ENCODE results near the gene SLC35B4. TPM values are rescaled to one million over a fixed set of nuclear protein-coding genes. Genes with fewer than 3 reads are reported as not detected.

Gene SLC35B4
- total RNA-seq, 3 donors from 2014 or later (not counting 1 experiment from before 2014, with no cell fraction given) = 5.2 to 11.5 (median 11.2) TPM

DNA sequence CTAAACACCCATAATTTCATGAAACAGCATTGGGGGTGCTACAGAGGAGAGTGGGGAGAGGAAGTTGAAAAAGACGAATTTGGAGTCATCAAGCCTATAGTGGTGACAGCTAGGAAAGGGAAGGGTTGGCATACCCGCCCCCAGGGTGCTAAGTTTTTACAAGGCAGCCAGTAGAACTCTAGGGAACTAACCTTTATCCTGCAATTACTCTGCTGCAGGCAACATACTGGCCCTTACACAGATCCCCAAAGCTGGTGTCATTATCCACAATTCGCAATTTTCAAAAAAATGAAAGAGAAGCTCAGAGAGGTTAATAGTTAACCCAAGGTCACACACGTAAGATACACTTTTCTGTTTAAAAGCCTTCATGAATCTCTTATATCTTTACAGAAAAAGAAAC is 14.2 kb upstream of the SLC35B4 start:
- no peak overlapping the region for H3K27ac ChIP-seq (ENCODE audit: low read length)
- 67% methylated on average over 4 of the region's 4 CpGs for WGBS (ENCODE audit: insufficient coverage)
- H3K27me3 ChIP-seq (ENCODE audit: control insufficient read depth, insufficient read depth, low read length) = no peaks in the 10 kb centered on the region
- no peak overlapping the region for H3K27ac Mint-ChIP-seq
- intact Hi-C loops (cut with micrococcal nuclease) = no loop called here
- DNase-seq = no peak
- no peak overlapping the region for H3K4me3 Mint-ChIP-seq
- no peak for ATAC-seq
- TF ChIP-seq, protein P1, sequence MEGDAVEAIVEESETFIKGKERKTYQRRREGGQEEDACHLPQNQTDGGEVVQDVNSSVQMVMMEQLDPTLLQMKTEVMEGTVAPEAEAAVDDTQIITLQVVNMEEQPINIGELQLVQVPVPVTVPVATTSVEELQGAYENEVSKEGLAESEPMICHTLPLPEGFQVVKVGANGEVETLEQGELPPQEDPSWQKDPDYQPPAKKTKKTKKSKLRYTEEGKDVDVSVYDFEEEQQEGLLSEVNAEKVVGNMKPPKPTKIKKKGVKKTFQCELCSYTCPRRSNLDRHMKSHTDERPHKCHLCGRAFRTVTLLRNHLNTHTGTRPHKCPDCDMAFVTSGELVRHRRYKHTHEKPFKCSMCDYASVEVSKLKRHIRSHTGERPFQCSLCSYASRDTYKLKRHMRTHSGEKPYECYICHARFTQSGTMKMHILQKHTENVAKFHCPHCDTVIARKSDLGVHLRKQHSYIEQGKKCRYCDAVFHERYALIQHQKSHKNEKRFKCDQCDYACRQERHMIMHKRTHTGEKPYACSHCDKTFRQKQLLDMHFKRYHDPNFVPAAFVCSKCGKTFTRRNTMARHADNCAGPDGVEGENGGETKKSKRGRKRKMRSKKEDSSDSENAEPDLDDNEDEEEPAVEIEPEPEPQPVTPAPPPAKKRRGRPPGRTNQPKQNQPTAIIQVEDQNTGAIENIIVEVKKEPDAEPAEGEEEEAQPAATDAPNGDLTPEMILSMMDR (IDR thresholded peaks at IDR 0.05) = no peak
- H3K27me3 Mint-ChIP-seq (ENCODE audit: low read depth in 2 of 2) = peaks cover 9 to 73% of the 10 kb centered on the region in 2 donors
- no peak overlapping the region for H3K4me3 ChIP-seq (ENCODE audit: low read length)
- no peaks in the 10 kb centered on the region for H3K4me1 ChIP-seq (ENCODE audit: control insufficient read depth, insufficient read depth, low read length)
- no peaks in the 10 kb centered on the region for H3K9me3 ChIP-seq (ENCODE audit: control insufficient read depth, insufficient read depth, low read length)
- no peaks in the 10 kb centered on the region for H3K9me3 Mint-ChIP-seq
- peaks cover 0 to 5% of the 10 kb centered on the region in 2 donors for H3K4me1 Mint-ChIP-seq
- no peaks in the 10 kb centered on the region for H3K36me3 ChIP-seq (ENCODE audit: control insufficient read depth, insufficient read depth, low read length)
- H3K36me3 Mint-ChIP-seq = no peaks in the 10 kb centered on the region

DNA sequence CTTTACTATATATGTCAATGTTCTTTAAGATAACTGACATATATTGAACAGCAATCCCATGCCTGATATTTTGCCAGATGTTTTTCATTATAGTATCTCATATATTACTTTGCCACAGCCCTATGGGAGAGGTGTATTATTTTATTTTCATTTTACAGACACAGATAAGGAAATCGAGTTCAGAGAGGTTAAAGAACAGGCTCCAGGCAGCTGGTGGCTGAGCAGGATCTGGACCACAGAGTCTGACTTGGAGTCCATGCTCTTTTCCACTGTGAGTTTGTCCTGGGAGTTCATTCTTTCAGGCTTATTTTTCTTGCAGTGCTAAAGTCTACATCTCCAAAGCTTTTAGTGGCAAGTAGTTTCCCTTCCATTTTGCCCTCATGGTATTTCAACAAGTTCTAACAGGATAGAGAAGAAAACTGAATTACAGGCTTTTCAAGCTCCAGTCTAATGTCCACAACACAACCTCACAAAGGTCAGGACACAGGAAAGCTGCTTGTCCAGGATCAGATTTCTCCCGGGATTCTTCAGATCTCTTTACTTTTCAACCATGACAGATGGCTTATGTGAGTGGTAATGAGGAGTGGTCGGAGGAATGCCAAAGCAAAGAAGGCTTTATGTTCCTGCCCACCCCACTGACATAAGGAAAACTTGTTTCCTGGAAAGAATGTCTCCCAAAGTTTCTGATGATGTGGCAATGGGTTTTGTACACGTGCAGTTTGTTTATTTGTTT is 13.1 kb upstream of the SLC35B4 start:
- Histone ChIP-seq H3K4me1 (ENCODE audit: control insufficient read depth, insufficient read depth, low read length) (no peaks in the 10 kb centered on the region), H3K36me3 (ENCODE audit: control insufficient read depth, insufficient read depth, low read length) (no peaks in the 10 kb centered on the region), H3K27ac (ENCODE audit: low read length) (no peak overlapping the region), H3K9me3 (ENCODE audit: control insufficient read depth, insufficient read depth, low read length) (no peaks in the 10 kb centered on the region), H3K4me3 (ENCODE audit: low read length) (no peak overlapping the region), H3K27me3 (ENCODE audit: control insufficient read depth, insufficient read depth, low read length) (no peaks in the 10 kb centered on the region)
- H3K4me1 Mint-ChIP-seq = peaks cover 0 to 5% of the 10 kb centered on the region in 2 donors
- DNase-seq (no peak), ATAC-seq (no peak)
- peaks cover 9 to 71% of the 10 kb centered on the region in 2 donors for H3K27me3 Mint-ChIP-seq (ENCODE audit: low read depth in 2 of 2)
- intact Hi-C loops (cut with micrococcal nuclease) = no loop called here
- no peak overlapping the region for H3K27ac Mint-ChIP-seq
- no peak overlapping the region for H3K4me3 Mint-ChIP-seq
- TF ChIP-seq, protein P1 (IDR thresholded peaks at IDR 0.05) = no peak
- H3K36me3 Mint-ChIP-seq = no peaks in the 10 kb centered on the region
- 46% methylated on average over 2 of the region's 4 CpGs for WGBS (ENCODE audit: insufficient coverage)
- no peaks in the 10 kb centered on the region for H3K9me3 Mint-ChIP-seq

DNA sequence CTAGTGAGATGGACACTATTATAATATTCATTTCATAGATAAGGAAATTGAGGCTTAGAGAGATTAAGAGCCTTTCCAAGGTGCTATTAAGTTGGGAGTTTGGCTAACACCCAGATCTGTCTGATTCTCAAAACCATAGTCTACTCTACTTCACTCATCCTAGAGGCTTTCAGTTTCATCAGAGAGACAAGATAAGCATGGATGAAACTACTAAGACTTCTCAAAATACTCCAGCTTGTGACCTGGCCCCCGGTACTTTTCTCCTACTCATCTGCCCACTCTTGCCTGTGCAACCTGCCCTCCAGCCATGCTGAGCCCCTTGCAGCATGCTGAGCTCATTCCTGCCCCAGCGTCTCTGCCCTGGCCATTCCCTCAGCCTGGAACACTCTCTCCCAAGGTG is 12.2 kb upstream of the SLC35B4 start:
- no peak overlapping the region for H3K4me3 Mint-ChIP-seq
- no peak for DNase-seq
- H3K36me3 Mint-ChIP-seq = no peaks in the 10 kb centered on the region
- no peaks in the 10 kb centered on the region for H3K27me3 ChIP-seq (ENCODE audit: control insufficient read depth, insufficient read depth, low read length)
- H3K4me3 ChIP-seq (ENCODE audit: low read length) = no peak overlapping the region
- no peak overlapping the region for H3K27ac ChIP-seq (ENCODE audit: low read length)
- intact Hi-C loops (cut with micrococcal nuclease) = no loop called here
- H3K4me1 Mint-ChIP-seq = peaks cover 0 to 5% of the 10 kb centered on the region in 2 donors
- no peaks in the 10 kb centered on the region for H3K36me3 ChIP-seq (ENCODE audit: control insufficient read depth, insufficient read depth, low read length)
- WGBS (ENCODE audit: insufficient coverage) = 47% methylated on average over 2 of the region's 2 CpGs
- TF ChIP-seq, protein P1 (IDR thresholded peaks at IDR 0.05) = no peak
- ATAC-seq = no peak
- no peak overlapping the region for H3K27ac Mint-ChIP-seq
- no peaks in the 10 kb centered on the region for H3K4me1 ChIP-seq (ENCODE audit: control insufficient read depth, insufficient read depth, low read length)
- H3K27me3 Mint-ChIP-seq (ENCODE audit: low read depth in 2 of 2) = peaks cover 12 to 69% of the 10 kb centered on the region in 2 donors
- H3K9me3 ChIP-seq (ENCODE audit: control insufficient read depth, insufficient read depth, low read length) = no peaks in the 10 kb centered on the region
- H3K9me3 Mint-ChIP-seq = no peaks in the 10 kb centered on the region

DNA sequence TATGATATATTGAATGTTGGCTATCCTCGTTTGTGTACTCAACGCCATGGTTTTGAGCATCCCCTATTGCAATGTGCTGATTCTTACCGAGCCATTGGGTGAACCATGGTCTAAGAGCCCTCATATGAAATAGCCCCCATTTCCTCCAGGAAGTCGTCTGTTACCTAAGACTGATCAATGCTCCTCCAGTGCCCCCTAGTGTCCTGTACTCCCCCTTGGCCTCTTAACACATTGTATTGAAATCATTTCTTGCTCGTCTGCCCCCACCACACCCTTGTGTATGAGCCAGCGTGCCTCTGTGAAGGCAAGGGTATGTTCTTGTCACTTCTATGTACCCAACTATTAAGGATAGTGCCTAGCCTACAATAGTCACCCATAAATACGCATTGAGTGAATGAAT is 11.2 kb upstream of the SLC35B4 start:
- H3K4me1 ChIP-seq (ENCODE audit: control insufficient read depth, insufficient read depth, low read length) = no peaks in the 10 kb centered on the region
- DNase-seq = peak in 1 of 2 donors; percentile 79
- peaks cover 0 to 5% of the 10 kb centered on the region in 2 donors for H3K4me1 Mint-ChIP-seq
- H3K36me3 ChIP-seq (ENCODE audit: control insufficient read depth, insufficient read depth, low read length) = no peaks in the 10 kb centered on the region
- peak; percentile 72 to 84 (median 76) for ATAC-seq
- no peaks in the 10 kb centered on the region for H3K36me3 Mint-ChIP-seq
- TF ChIP-seq, protein P1 (IDR thresholded peaks at IDR 0.05) = peak; percentile 31
- no peak overlapping the region for H3K27ac Mint-ChIP-seq
- H3K4me3 ChIP-seq (ENCODE audit: low read length) = no peak overlapping the region
- H3K27me3 ChIP-seq (ENCODE audit: control insufficient read depth, insufficient read depth, low read length) = no peaks in the 10 kb centered on the region
- no peak overlapping the region for H3K27ac ChIP-seq (ENCODE audit: low read length)
- no peaks in the 10 kb centered on the region for H3K9me3 ChIP-seq (ENCODE audit: control insufficient read depth, insufficient read depth, low read length)
- peaks cover 14 to 71% of the 10 kb centered on the region in 2 donors for H3K27me3 Mint-ChIP-seq (ENCODE audit: low read depth in 2 of 2)
- no peaks in the 10 kb centered on the region for H3K9me3 Mint-ChIP-seq
- 22% methylated on average over 5 of the region's 7 CpGs for WGBS (ENCODE audit: insufficient coverage)
- H3K4me3 Mint-ChIP-seq = no peak overlapping the region
- intact Hi-C loops (cut with micrococcal nuclease) = no loop called here
